HG02870 (cell line): Measurements from ENCODE around the gene BCL11A.

ENCODE experiments used
- ATAC-seq: cut with Tn5 transposase; IDR thresholded peaks from one replicate; pipeline ENCODE4 v1.9.1; 2021; ENCODE audit warnings: mild to moderate bottlenecking, moderate library complexity; ENCODE audit not compliant: unreplicated experiment

Gene BCL11A

DNA sequence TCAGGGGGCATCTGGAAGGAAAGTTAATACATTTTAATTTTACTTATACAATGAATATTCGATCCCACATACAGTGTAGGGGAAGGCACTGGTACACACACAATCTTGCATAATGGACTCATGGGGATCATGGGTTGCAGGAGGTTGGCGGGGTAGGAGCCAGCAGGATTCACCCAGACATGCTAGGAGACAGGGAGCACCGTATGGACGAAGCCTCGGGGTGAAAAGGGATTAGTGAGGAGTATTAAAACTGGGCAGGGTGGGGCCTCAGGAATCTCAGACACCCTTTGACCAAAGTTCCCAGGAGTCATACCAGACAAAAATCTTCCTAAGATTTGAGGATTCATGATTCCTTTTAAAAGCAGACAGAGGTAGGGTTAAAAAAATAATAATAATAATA, 140.8 kb downstream of the BCL11A start:
- ATAC-seq = no peak

DNA sequence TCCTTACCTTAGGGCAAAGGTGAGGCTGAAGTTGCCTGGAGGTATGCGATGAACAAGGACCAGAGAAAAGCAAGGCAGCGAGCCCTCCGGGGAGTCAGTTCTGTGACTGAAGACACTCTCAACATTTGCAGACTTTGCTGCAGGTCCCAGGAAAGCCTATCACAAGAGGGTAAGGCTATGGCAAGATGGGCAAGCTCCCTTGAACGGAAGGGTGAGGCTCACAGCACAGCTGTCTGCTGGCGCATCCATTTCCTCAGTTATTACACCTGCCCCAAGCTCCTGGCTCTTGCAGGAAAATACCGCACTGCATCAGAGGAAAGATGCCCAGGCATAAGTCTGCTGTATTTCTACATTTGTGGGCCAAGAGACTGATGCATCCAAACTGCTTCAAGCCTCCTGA, 141.4 kb downstream of the BCL11A start:
- no peak for ATAC-seq

DNA sequence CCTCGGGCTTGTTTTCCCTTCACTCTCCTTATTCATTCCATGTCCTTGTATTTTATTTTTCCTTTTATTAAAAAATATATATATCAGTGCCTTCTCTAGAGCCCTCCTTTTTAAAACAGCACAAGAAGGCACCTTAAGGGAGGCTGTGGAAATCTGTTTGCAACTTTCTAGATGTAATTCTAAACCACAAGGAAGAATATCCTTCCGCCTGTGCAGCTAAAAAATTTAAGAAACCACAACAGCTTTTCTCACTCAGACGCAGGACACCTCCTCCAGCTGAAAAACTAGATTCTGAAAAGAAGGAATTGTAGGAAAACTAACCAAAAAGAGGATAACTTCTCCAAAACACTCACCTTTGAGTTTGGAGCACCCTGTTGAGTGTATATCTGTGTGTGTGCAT, 142.2 kb downstream of the BCL11A start:
- no peak for ATAC-seq

DNA sequence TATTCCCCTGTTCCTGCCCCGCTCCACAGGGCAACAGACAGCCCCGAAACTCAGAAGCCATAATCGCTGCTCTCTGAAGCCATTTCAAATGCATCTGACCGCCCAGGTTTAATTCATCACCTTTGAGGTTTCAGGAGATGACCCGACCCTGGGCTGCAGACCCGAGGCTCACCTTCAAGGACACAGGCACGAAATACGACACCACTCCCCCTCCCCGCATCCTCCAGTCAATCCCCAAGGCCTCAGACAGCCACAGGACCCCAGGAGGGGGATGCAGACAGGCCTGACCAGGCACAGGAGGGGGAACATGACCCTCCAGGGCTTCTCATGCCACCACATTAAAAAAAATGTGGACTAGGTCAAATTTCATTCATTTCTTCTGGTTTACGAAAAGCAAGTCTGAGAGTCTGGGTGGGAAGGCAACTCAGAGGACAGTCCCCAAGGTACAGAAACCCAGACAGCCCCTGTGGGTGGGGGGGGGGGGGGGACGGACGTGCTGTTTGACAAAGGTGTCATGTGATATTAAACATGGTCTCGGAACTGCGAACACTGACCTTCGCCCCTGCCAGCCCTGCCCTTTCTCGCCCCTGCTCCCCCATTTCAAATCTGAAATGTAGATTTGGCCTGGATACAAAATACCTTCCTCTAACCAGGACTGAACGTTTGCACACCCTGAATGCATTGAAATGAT, 142.9 kb downstream of the BCL11A start:
- no peak for ATAC-seq

DNA sequence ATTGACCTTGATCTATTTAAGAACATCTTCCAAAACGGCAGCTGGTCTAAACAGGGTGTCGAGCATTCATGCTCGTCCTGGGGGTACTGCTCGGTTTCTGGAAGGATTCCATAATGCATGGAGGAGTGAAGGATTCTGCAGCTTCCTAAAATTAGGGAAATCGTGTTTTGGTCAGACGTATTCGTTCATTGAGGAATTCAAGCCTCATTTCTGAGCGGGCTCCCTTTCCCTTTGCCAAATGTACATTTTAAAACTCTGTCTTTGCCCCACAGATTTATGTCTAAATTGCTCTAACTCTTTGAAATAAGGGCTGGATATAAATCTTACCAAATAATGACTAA, 144.0 kb downstream of the BCL11A start:
- ATAC-seq = no peak

DNA sequence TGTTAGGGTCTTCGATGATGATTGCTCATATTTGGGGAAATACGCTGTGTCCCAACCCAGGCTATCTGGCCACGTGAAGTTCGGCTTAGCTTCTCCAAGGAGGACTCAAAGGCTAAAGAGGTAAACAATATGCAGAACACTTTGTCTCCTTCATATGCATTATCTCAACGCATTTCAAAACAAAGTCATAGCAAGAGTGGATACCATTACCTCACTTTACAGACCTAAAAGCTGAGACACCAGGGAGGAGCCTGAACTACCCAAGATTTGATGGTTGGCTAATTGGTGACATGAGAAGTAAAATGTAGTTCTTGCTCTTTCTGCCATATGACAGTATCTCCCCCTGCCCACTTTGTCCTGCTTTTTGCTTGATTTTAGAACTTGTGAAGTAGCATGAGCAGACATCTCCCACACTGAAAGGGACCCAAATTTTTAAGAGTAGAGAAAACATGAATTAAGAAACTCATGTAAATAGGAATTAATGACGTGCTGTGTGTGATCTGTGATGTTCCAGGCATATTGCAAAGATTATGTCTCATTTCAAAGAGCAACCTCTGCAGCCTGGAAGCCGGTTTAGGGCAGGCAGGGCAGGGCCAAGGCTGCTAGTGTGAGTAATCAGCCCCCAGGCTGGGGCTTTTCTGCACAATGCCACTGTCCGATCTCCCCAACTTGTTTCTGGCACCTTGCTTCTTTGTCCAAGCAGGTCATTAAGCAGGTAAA, 144.5 kb downstream of the BCL11A start:
- no peak for ATAC-seq

DNA sequence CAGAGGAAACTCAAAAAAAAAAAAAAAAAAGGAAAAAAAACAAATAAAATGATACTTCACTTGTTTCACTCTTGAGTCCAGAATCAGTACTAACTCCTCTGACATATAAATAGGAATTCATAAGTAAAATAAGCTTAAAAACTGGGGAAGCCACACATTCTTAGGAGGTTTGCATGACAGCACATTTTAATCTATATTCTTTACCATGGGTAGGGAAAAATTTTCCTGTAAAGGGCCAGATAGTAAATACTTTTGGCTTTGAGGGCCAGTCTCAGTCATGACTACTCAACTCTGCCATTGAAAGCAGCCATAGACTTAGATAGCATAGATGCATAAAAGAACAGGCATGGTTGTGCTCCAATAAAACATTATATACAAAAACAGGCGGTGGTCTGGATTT, 145.2 kb downstream of the BCL11A start:
- no peak for ATAC-seq

DNA sequence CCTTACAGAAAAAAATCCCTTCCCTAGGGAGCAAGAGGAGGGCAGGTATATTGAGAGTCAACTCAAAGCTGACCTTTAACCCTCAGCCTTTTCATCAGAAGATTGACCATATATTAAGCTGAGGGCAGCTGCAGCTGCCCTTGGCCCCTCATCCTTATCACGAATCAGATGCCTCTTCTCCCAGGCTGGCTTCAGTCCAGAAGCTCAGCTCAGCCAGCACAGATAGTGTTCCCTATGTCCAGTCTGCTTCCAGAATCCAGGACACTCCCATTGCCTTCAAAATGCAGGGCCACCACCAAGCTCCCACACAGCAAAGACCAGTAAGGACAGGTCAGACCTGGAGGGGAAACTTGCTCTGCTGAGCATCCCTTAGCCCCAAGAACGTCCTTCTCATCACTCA, 146.1 kb downstream of the BCL11A start:
- no peak for ATAC-seq

DNA sequence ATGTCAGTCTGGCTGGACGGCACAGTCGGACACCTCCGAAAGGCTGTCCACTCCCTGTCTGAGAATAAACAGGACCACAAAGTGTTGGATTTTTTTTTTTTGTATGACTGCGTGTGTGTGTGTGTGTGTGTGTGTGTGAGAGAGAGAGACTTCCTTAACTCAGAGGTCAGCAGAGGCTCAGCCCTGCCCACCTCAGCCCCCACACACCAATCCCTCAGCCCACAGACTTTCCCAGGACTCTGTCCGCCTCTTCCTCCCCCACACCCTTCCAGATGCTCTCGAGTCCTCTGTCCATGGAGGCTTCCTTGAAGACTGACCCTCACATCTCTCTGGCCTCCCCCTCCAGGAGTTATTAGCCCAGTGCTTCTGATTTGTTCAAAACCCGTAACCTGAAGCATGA, 147.3 kb downstream of the BCL11A start:
- ATAC-seq = no peak

DNA sequence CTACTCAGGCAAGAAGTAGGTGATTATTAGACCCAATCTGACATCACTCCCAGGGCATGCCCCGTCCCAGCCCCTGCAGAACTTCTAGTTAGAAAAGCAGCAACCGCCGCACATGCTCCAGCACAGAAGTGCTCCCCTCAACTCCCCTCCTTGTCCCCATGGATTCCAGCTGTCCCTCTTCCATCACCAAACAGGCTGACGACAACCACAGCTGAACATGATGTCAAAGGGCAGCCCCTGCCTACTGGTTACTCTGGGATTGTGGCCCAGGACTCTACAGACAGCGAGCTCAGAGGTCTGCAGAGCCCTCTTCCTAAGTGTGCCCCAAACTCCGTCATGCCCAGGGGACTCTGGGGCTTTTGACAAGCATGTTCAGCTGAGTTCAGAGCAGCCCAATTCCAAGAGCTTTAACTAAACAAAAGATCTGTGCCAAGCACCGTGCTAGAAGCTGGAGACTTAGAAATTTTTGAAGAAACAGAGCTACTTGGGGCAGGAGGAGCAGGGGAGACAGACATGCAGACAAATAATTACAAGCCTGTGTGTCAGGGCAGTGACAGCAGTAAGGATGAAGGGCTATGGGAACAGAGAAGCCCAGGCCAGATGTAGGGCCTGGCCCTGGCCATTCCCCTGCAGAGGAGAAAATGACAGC, 148.1 kb downstream of the BCL11A start:
- no peak for ATAC-seq
